Trophoblast cell (in vitro differentiated cells and primary cell): ENCODE measurements around the gene TRIP4.

Experiments used
- DNase-seq, 2 donors: peaks; one replicate each; pipeline ENCODE4 v3.0.0-alpha.2; 2016
- H2AFZ ChIP-seq: 2 replicates; pipeline ENCODE4 v1.6.1; 2013; ENCODE audit warnings: low read length, moderate library complexity, mild to moderate bottlenecking; ENCODE audit not compliant: insufficient read depth, poor library complexity
- H2AK5ac ChIP-seq: 2 replicates; pipeline ENCODE4 v1.6.1; 2013; ENCODE audit warnings: mild to moderate bottlenecking, low read length
- H2BK120ac ChIP-seq: 2 replicates; pipeline ENCODE4 v1.6.1; 2013; ENCODE audit warnings: low read length, mild to moderate bottlenecking, moderate library complexity; ENCODE audit not compliant: insufficient read depth, poor library complexity
- H2BK12ac ChIP-seq: 2 replicates; pipeline ENCODE4 v1.6.1; 2013; ENCODE audit warnings: mild to moderate bottlenecking, low read length, moderate library complexity
- H2BK5ac ChIP-seq: 2 replicates; pipeline ENCODE4 v1.6.1; 2013; ENCODE audit warnings: low read length, low read depth, moderate library complexity, mild to moderate bottlenecking; ENCODE audit not compliant: poor library complexity
- H3K14ac ChIP-seq: 2 replicates; pipeline ENCODE4 v1.6.1; 2013; ENCODE audit warnings: mild to moderate bottlenecking, low read length
- H3K18ac ChIP-seq: 2 replicates; pipeline ENCODE4 v1.6.1; 2013; ENCODE audit warnings: mild to moderate bottlenecking, low read length
- H3K23ac ChIP-seq: 2 replicates; pipeline ENCODE4 v1.6.1; 2013; ENCODE audit warnings: low read length
- H3K27ac ChIP-seq: 2 replicates; pipeline ENCODE4 v1.5.1; 2013; ENCODE audit warnings: low read depth, mild to moderate bottlenecking, inconsistent platforms, low read length, moderate library complexity
- H3K27me3 ChIP-seq: 2 replicates; pipeline ENCODE4 v1.6.1; 2013; ENCODE audit warnings: inconsistent platforms, mild to moderate bottlenecking, low read length, moderate library complexity; ENCODE audit not compliant: insufficient read depth
- H3K36me3 ChIP-seq, 2 experiments: 1 replicate in 1 of 2; 2 replicates in 1 of 2; pipeline ENCODE4 v1.6.1; 2013; ENCODE audit warnings: low read length in 2 of 2, mild to moderate bottlenecking in 2 of 2, moderate library complexity in 1 of 2; ENCODE audit not compliant: insufficient read depth in 2 of 2, control insufficient read depth in 1 of 2
- H3K4ac ChIP-seq: 2 replicates; pipeline ENCODE4 v1.6.1; 2013; ENCODE audit warnings: low read depth, mild to moderate bottlenecking, low read length, moderate library complexity
- H3K4me1 ChIP-seq, 2 experiments: 1 replicate in 1 of 2; 2 replicates in 1 of 2; pipeline ENCODE4 v1.6.1; 2013; ENCODE audit warnings: low read length in 2 of 2, mild to moderate bottlenecking in 2 of 2, moderate library complexity in 1 of 2; ENCODE audit not compliant: insufficient read depth in 2 of 2, control insufficient read depth in 1 of 2
- H3K4me2 ChIP-seq: 2 replicates; pipeline ENCODE4 v1.6.1; 2013; ENCODE audit warnings: inconsistent platforms, mild to moderate bottlenecking, low read length, moderate library complexity
- H3K4me3 ChIP-seq: 2 replicates; pipeline ENCODE4 v1.5.1; 2013; ENCODE audit warnings: mild to moderate bottlenecking, low read depth, low read length, inconsistent platforms
- H3K79me1 ChIP-seq: one replicate; pipeline ENCODE4 v1.6.1; 2013; ENCODE audit warnings: low read length
- H3K79me2 ChIP-seq: 2 replicates; pipeline ENCODE4 v1.6.1; 2013; ENCODE audit warnings: low read length, mild to moderate bottlenecking; ENCODE audit not compliant: control insufficient read depth, insufficient read depth, poor library complexity
- H3K9ac ChIP-seq: 2 replicates; pipeline ENCODE4 v1.6.1; 2013; ENCODE audit warnings: mild to moderate bottlenecking, low read length
- H3K9me3 ChIP-seq: 2 replicates; pipeline ENCODE4 v1.6.1; 2013; ENCODE audit warnings: low read depth, mild to moderate bottlenecking, control low read depth, inconsistent platforms, low read length; ENCODE audit not compliant: insufficient read depth
- H4K12ac ChIP-seq: 2 replicates; pipeline ENCODE4 v1.6.1; 2013; ENCODE audit warnings: low read depth, mild to moderate bottlenecking, low read length, moderate library complexity
- H4K8ac ChIP-seq: 2 replicates; pipeline ENCODE4 v1.6.1; 2013; ENCODE audit warnings: low read depth, mild to moderate bottlenecking, low read length, moderate library complexity
- H4K91ac ChIP-seq: one replicate; pipeline ENCODE4 v1.6.1; 2013; ENCODE audit warnings: low read depth, mild to moderate bottlenecking, low read length, moderate library complexity
- WGBS: extraction: QIAGEN DNeasy Blood & Tissue Kit; methylation state at CpG from one replicate; pipeline ENCODE4 v1.1.7; 2013; ENCODE audit warnings: missing lambda C conversion rate; ENCODE audit not compliant: insufficient read length, insufficient coverage; ENCODE audit errors: extremely low coverage; 5-methylcytosine and 5-hydroxymethylcytosine counted together

The TRIP4 gene

GRCh38 chr15:64355944-64356709 is 31.5 kb upstream of the TRIP4 start, which contains the start of gene CSNK1G1:
Gene CSNK1G1, minus strand, starts transcription at chr15:64356173. Its CDS starts 55,674 bp downstream, at chr15:64300499.
- H3K14ac ChIP-seq = peak within 1 kb of the TSS; percentile 11
- peaks cover 7% of the 10 kb centered on the region for H3K79me1 ChIP-seq
- peaks cover 6% of the 10 kb centered on the region for H3K79me2 ChIP-seq
- peak within 1 kb of the TSS; percentile 92 for H4K91ac ChIP-seq
- H3K27ac ChIP-seq = peak within 1 kb of the TSS; percentile 72
- peak within 1 kb of the TSS; percentile 67 for H3K23ac ChIP-seq
- peak within 1 kb of the TSS; percentile 74 for H2AK5ac ChIP-seq
- H3K18ac ChIP-seq = peak within 1 kb of the TSS; percentile 83
- H3K4ac ChIP-seq = peak within 1 kb of the TSS; percentile 97
- H3K4me2 ChIP-seq = peak within 1 kb of the TSS; percentile 80
- no peaks in the 10 kb centered on the region for H3K27me3 ChIP-seq
- WGBS = no CpG with 5 or more reads among the region's 42 CpGs
- no peaks in the 10 kb centered on the region for H3K4me1 ChIP-seq
- peaks cover 3 to 5% of the 10 kb centered on the region in 2 experiments for H3K36me3 ChIP-seq
- no peak within 1 kb of the TSS for H2BK12ac ChIP-seq
- H4K8ac ChIP-seq = peak within 1 kb of the TSS; percentile 81
- H3K4me3 ChIP-seq = peak within 1 kb of the TSS; percentile 97
- no peaks in the 10 kb centered on the region for H3K9me3 ChIP-seq
- peak within 1 kb of the TSS; percentile 61 for H2BK120ac ChIP-seq
- peak; percentile 97 to 98 for DNase-seq
- H3K9ac ChIP-seq = peak within 1 kb of the TSS; percentile 93
- peak within 1 kb of the TSS; percentile 65 for H2AFZ ChIP-seq
- H2BK5ac ChIP-seq = peak within 1 kb of the TSS; percentile 65
- H4K12ac ChIP-seq = peak within 1 kb of the TSS; percentile 39

GRCh38 chr15:64356710-64357040 is 31.0 kb upstream of the TRIP4 start:
- H3K23ac ChIP-seq = no peak overlapping the region
- H3K79me2 ChIP-seq = peaks cover 6% of the 10 kb centered on the region
- H4K12ac ChIP-seq = no peak overlapping the region
- H2AFZ ChIP-seq = no peak overlapping the region
- no peak overlapping the region for H3K14ac ChIP-seq
- no peak overlapping the region for H2BK120ac ChIP-seq
- H3K4me3 ChIP-seq = no peak overlapping the region
- H3K4me1 ChIP-seq = no peaks in the 10 kb centered on the region
- no CpG with 5 or more reads among the region's 5 CpGs for WGBS
- H4K8ac ChIP-seq = peak overlapping the region; percentile 31
- DNase-seq = no peak
- H3K79me1 ChIP-seq = peaks cover 7% of the 10 kb centered on the region
- H4K91ac ChIP-seq = no peak overlapping the region
- no peak overlapping the region for H3K18ac ChIP-seq
- H3K4me2 ChIP-seq = peak overlapping the region; percentile 80
- H3K27me3 ChIP-seq = no peaks in the 10 kb centered on the region
- no peak overlapping the region for H2BK12ac ChIP-seq
- no peak overlapping the region for H2AK5ac ChIP-seq
- H3K9ac ChIP-seq = no peak overlapping the region
- no peak overlapping the region for H2BK5ac ChIP-seq
- no peak overlapping the region for H3K4ac ChIP-seq
- no peak overlapping the region for H3K27ac ChIP-seq
- H3K36me3 ChIP-seq = peaks cover 0 to 5% of the 10 kb centered on the region in 2 experiments
- no peaks in the 10 kb centered on the region for H3K9me3 ChIP-seq

- no peak overlapping the region for H3K23ac ChIP-seq
- H2BK120ac ChIP-seq = no peak overlapping the region
- H3K9me3 ChIP-seq = no peaks in the 10 kb centered on the region
- DNase-seq = no peak
- no peak overlapping the region for H2AFZ ChIP-seq
- H3K4me1 ChIP-seq = no peaks in the 10 kb centered on the region
- H3K18ac ChIP-seq = no peak overlapping the region
- no peak overlapping the region for H3K27ac ChIP-seq
- H3K36me3 ChIP-seq = no peaks in the 10 kb centered on the region
- no peak overlapping the region for H2BK5ac ChIP-seq
- H3K79me2 ChIP-seq = no peaks in the 10 kb centered on the region
- no peak overlapping the region for H3K14ac ChIP-seq
- WGBS = no CpG with 5 or more reads among the region's 4 CpGs
- no peaks in the 10 kb centered on the region for H3K27me3 ChIP-seq
- H4K91ac ChIP-seq = no peak overlapping the region
- no peak overlapping the region for H2BK12ac ChIP-seq
- no peak overlapping the region for H2AK5ac ChIP-seq
- H4K8ac ChIP-seq = no peak overlapping the region
- H3K9ac ChIP-seq = no peak overlapping the region
- H3K4me2 ChIP-seq = no peak overlapping the region
- H4K12ac ChIP-seq = no peak overlapping the region
- no peaks in the 10 kb centered on the region for H3K79me1 ChIP-seq
- no peak overlapping the region for H3K4ac ChIP-seq
- H3K4me3 ChIP-seq = no peak overlapping the region
Observed at GRCh38 chr15:64361259-64361658, 26.4 kb upstream of the TRIP4 start.

GRCh38 chr15:64369078-64369607 is 18.5 kb upstream of the TRIP4 start:
- Histone ChIP-seq H4K91ac (no peak overlapping the region), H3K79me1 (no peaks in the 10 kb centered on the region), H2BK5ac (no peak overlapping the region), H3K9me3 (no peaks in the 10 kb centered on the region), H3K36me3 (peaks cover 6 to 8% of the 10 kb centered on the region in 2 experiments), H3K23ac (no peak overlapping the region), H3K9ac (no peak overlapping the region), H2BK120ac (no peak overlapping the region), H2AK5ac (no peak overlapping the region), H3K4ac (no peak overlapping the region), H2AFZ (no peak overlapping the region), H3K4me3 (no peak overlapping the region), H3K27me3 (no peaks in the 10 kb centered on the region), H3K14ac (no peak overlapping the region), H3K27ac (no peak overlapping the region), H3K79me2 (no peaks in the 10 kb centered on the region), H3K4me1 (no peaks in the 10 kb centered on the region), H4K8ac (no peak overlapping the region), H2BK12ac (no peak overlapping the region), H3K4me2 (no peak overlapping the region), H3K18ac (no peak overlapping the region), H4K12ac (no peak overlapping the region)
- no peak for DNase-seq
- WGBS = no CpG with 5 or more reads among the region's 2 CpGs
